NOMO-1 treated with DMSO at 0.1 percent for 48 hours (cell line): ENCODE results near the gene BFSP2.
"Not testable (repeated sequence)": the region's sequence is repeated elsewhere in the genome, so short reads cannot be mapped to it uniquely, and the experiment has no call there.

Source experiments
- DNase-seq: peaks from one replicate; lab custom pipeline; 2025; ENCODE audit not compliant: unreplicated experiment; lab: John Stamatoyannopoulos, UW

Gene BFSP2

GRCh38 chr3:133512416-133513089, 112.7 kb downstream of the BFSP2 start:
- no peak for DNase-seq

- no peak for DNase-seq
Measured at GRCh38 chr3:133514418-133514817, 114.6 kb downstream of the BFSP2 start.

- no peak for DNase-seq
Measured at GRCh38 chr3:133515127-133515526, 115.3 kb downstream of the BFSP2 start.

GRCh38 chr3:133520286-133520685, 120.4 kb downstream of the BFSP2 start:
- DNase-seq, result no peak

- not testable (repeated sequence) for DNase-seq
Measured at GRCh38 chr3:133520938-133521337, 121.1 kb downstream of the BFSP2 start.

GRCh38 chr3:133521946-133522345, 122.1 kb downstream of the BFSP2 start:
- no peak for DNase-seq

GRCh38 chr3:133523758-133524157, 123.9 kb downstream of the BFSP2 start:
- peak; percentile 37 for DNase-seq
